EH (cell line): ENCODE measurements around the gene RCOR1.
A peak's percentile ranks its signal among the peaks of the same experiment; 100 is the strongest.
"Not testable (repeated sequence)": the region's sequence is repeated elsewhere in the genome, so short reads cannot be mapped to it uniquely, and the experiment has no call there.

Experiments
- DNase-seq: peaks from one replicate; pipeline ENCODE4 v3.0.0-alpha.2; 2015; ENCODE audit warnings: low read depth

The RCOR1 gene

DNA sequence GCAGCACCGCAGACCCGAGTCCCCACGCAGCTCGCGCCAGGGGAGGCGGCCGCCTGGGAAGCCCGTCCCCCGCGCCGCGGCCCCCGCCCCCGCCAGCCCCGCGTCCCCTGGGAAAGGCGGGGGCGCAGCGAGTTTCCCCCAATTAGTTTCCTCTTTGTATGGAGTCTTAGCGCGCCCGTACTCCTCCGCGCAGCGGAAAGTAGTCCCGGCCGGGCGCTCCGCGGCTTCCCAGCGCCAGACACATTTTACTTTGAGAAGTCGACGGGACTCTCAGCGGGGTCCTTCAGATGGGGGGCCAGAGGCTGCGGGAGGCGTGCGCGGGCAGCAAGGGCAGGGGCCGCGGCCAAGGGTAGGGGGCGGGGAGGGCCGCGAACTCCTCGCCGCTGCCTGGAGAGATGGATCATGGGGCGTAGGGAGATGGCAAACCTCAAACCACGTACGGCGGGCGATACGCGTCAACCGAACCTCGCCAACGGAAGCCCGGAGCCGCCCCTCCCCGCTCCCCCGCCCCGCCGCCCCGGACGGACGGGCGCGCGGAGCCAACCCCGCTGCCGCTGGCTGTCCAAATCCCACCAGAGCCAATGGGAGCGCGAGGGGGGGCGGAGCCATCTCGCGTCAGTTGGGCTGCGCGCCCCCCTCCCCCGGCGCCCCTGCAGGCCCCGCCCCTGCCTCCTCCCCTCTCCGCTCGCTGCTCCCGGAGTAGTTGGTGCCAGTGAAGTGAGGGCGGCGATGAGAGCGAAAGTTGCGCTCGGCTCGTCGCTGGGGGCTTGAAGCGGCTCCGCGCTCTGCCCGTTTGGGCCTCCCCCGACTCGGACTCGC, at the start of gene RCOR1:
TSS of gene RCOR1 (plus strand) at position 706 of the 819 bp plus-strand sequence. CDS start 238 bp downstream, outside the sequence.
- DNase-seq = peak; percentile 98

DNA sequence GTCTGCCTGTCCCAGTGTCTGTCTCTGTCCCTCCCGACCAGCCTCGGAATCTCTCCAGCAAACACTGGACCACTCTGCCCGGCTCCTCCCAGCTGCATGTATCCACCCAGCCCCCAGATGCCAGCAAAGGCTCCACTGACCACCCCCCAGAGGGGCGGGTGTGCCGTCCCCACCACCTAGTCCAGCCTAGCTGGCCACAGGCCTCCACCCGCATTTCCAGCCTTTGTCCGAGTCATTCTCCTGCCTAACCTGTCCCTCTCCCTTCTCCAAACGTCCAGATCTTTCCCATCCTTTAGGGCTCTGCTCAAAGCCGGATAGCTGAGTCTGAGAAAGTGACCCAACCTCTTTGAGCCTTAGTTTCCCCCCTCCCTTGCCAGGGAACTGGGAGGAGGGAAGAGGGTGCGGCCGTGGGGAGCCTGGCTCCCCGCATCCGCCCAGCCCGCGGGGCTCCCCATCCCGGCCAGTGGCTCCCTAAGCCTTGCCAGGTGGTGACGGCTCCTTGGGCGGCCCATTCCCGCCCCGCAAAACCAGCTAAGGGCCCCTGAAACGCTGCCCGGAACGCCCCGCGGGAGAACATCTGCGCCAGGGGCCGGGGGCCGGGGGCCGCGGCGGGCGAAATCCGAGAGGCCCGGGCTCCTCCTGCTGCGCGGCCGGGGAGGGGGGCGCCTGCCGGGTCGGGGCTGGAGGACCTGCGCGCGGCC, 48.3 kb upstream of the RCOR1 start:
- no peak for DNase-seq

DNA sequence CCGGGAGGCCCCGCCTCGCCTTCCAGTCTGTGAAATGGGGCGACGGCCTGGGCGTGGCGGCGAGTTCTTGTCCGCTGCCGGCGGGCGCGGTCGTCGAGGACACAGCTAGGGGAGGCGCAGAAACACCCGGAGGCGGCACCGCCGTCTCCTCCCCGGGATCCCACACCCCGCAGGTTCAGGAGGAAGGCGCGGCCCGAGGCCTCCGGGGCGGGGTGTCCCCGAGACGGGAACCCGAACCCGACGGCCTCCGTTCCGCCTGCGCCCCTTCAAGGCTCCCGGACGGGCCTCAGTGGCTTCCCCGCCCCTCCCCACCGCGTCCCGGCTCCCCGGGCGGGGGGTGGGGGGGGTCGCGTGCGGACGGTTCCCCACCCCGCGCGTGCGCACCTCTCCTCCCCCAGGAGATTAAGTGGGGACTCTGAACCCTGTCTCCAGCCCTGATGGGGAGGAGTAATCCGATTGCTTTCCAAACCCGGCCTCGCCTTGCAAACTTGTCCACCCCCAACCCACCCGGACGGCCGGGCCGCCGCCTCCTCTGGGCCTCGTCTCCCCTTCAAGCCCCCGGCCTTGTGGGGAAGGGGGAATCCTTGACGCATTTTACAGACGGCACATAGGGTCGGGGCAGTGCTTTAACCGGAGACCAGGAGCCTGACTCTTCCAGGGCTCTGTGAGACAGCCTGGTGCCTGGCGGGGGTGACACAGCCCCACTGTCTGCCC, 47.5 kb upstream of the RCOR1 start:
- DNase-seq = no peak

DNA sequence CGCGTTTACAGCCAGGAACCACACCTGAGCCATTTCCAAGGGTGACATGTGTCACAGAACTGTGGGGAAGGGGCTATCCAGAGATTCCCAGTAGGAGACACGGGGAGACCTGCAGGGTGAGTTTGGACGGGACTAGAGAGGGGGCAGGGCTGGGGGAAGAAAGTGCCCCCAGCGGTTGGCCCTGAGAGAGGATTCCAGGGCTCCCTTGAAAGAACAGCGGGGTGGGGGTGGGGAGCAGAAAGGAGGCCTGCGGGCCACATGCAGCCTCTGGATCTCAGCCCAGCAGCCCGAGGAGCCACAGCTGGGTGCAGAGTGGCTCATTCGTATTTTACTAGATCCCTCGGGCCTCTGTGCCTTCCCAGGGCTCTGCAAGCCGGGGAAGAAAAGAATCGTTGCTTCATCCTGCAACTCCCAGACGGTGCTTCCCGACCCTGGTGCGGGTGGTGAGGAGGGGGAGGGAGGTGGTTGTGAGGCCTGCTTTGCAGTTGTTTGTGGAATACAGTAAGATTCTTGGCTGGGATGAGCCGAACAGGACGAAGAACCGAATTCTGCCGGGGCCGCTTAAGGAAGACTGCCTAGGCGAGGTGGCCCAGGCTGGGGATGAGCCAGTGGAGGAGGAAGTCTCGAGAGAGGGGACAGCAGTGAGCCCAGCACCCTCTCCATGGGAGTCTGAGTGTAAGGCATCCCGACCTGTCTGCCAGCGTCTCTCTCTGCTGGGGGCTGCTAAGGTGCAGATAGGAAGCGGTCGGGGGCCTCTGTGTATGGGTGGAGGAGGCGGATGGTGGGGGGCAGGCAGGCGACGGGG, 46.8 kb upstream of the RCOR1 start:
- DNase-seq = peak; percentile 71

DNA sequence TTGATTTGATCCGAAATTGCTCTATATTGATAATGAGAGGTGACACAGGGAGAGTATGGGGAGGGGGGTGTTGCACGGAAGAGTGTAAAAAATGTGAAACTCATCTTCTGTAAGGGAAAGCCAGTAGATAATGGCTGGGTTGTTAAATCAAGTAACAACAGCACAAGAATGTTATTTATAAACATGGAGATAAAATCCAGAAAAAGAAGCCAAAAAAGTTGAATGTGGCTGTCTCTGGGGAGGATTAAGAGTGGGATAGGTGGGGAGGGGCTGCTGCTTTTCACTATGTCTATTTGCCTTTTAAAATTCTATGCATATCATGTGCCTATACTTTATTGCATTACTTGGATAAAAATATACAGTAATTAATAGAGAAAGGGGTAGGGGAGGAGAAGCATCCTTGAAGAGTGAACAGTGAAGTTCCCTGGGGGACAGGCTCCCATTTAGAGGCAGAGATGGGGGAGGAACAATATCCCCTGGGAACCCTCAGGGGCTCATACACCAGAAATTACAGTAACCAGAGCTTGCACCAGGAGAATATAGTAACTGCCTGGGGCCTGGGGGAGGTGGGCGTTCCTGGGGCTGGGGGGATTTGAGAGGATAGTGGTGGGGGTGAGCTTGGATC, 43.7 kb upstream of the RCOR1 start:
- no peak for DNase-seq

DNA sequence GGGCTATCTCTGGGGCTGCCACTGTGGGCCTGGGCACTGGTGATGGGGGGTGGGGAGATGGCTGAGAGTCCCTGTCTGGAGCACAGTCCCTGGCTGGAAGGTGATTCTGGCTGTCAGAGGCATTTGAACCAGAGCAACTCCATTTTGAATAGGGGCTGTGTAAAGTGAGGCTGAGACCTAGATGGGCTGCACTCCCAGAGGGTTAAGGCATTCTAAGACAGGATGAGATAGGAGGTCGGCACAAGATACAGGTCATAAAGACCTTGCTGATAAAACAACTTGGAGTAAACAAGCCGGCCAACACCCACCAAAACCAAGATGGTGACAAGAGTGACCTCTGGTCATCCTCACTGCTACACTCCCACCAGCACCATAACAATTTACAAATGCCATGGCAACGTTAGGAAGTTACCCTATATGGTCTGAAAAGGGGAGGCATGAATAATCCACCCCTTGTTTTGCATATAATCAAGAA, 41.5 kb upstream of the RCOR1 start:
- not testable (repeated sequence) for DNase-seq

DNA sequence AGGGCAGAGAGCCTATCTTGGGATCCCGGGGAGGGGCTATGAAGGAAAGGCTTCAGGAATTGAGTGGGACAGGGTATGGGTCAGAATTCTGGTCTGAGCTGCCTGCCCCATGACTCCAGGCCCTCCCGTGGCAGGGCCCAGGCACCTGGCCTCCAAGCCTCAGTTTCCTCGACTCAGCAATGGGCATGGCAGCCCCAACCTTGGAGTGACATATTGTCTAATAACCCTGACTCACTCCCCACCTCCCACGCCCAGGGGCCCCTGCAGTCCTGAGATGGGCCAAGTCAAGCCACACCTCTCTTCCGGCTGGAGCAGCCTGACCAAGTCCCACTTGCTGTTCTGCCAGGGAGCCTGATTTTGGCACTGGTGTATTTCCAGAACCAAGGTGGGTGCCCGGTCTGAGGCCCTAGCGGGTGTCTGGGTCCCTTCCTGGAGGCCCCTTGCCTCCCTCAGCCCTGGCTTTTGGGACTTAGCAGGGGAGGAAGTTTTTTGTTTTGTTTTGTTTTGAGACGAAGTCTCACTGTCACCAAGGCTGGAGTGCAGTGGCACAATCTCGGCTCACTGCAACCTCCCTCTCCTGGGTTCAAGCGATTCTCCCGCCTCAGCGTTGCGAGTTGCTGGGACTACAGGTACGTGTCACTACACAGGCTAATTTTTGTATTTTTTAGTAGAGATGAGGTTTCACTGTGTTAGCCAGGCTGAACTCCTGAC, 40.3 kb upstream of the RCOR1 start:
- DNase-seq = peak; percentile 41

DNA sequence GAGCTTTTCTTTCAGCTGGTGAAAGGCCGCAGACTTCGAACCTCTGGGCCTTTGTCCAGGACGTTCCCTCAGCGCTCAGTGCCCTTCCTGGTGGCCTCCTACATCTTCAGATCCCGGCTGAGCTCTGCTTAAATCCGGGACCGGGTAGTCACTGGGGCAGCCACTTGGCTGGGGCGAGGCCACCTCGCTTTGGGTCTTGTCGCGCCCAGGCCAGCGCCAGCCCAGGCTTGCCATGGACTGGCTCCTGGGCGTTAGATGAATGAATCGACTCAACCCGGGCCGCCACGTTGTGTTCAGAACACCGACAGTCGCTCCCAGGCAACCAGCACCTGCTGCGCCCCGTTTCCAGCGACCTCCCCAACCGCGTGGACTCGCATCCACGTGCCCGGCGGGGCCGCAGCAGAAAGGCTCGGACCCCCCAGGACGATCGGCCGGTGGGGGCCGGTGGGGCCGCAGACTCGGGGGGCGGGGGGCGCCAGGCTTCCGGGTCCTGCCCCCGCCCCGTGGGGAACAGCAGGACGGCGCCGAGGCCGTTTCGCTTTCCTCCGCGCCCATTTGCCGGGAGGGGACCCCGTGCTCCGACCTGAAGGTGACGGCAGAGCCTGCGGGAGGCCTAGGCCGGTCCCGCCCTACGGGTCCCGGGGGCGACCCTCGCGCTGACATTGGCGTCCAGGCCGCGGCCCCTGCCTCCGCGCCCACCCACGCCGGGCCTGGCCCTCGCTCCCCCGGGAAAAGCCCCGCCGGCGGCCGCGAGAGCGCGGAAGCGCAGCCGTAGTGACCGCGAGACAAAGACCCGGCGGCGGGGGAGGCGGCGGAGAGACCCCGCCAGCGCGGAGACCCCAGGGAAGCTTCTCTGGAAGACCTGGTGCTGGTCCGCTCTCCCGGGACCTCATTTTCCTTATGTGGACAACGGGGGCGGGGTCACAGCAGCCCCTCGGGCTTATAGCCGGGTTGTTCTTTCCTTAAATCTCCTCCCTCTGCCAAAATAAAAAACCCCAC, 37.3 kb upstream of the RCOR1 start:
- DNase-seq = peak; percentile 70

DNA sequence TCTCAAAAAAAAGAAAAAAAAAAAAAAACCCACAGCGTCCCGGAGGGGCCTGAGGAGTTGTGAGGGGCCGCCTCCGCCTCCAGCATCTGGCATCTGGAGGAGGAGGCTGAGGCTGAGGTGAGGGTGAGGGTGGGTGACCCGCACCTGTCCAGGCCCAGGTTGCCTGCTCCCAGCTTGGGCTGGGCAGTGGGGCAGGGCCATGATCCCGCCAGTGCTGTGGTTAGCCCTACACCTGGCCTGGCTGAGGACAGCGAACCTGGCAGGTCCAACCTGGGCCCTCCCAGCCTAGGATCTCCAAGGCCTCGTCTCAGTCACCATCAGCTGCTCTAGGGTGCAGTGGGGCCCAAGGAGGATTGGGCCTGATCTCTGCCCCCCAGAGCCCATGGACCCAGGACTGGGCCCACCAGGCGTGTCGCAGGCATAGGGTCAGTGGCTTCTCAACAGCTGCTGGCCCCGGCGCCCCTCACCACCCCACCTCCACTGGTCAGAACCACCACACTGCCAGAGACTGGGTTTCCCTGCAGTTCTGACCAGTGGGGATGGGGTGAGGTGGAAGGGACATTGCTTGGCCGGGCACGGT, 36.3 kb upstream of the RCOR1 start:
- no peak for DNase-seq

DNA sequence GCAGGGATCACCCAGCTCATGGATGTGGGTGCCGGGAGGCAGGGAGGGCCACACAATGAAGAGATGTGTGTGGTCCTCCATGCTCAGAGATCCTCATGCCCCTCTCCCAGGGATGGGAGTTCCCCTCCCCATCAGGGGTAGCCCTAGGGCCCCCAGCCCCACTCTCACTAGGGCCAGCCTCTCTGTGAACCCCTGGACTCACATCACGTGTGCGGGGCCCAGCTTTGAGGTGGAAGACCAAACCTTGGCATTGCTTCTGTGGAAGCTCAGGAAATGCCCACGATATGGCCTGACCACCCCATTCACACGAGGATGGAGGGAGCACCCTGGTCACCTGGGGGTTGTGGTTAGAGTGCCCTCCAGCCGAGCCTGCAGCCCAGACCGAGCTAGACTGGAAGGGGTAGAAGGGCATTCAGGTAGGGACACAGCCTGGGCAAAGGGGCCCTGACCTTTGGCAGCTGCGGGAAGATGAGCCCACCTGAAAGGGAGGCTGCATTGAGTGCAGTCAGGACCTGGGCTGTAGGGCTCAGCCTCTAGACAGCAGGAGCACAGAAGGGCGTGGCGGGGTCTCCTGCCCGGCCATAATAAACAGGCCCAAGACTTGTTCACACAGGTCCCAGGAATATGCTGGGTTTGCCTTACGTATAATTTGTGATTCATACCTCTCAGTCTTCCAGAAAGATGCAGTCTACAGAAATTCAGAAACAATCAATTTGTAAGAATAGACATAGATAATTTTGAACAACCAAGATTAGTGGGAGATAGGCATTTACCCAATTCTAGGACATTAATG, 34.8 kb upstream of the RCOR1 start:
- no peak for DNase-seq

DNA sequence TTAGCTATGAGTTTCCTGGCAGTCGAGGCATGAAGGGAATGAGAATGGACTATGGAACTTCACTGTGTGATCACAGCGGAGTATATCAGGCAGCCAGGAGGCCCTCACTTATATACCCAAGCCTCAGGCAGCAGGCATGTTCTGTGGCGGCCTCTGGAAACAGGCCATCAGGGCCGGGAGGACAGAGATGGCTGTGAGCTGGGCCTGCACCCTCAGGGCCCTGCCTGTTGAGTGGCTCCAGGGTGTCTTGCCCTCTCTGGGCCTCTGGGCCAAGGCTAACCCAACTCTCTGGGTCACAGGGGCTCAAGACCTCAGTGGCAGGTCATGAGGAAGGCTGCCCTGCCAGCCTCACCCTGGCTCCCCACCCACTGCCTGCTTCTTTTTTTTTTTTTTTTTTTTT, 33.9 kb upstream of the RCOR1 start:
- DNase-seq = no peak

DNA sequence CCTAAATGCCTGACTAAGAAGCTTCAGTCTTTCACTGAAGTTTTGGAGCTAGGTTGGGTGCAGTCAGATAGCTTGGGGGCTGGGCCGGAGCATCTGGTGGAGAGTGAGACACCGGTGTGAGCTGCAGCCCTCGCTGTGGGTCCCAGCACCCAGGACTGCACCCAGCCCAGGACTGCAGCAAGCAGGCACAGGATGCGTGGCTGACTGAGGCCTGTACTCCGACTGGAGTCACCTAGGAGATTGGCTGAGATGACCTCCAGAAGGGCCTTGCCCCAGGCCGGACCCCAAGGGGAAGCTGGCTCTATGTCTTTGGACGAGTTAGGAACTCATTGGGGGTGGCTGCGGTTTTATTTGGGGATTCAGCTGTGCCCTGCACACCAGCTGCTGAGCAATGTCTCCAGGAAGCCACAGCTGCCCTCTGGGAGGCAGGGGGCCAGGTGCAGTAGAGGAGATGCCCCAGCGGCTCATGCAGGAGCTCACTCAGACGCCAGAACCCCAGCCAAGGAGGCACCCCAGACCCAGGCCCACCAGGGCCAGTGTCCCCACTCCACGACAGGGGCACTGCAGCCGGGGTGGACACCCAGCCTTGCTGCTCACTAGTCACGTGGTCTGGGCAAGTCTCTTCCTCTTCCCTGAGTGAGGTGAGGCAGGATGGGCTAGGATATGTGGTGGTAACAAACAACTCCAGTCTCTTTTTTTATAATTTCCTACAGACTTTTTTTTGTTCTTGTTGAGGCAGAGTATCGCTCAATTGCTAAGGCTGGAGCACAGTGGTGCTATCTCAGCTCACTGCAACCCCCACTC, 31.8 kb upstream of the RCOR1 start:
- no peak for DNase-seq

DNA sequence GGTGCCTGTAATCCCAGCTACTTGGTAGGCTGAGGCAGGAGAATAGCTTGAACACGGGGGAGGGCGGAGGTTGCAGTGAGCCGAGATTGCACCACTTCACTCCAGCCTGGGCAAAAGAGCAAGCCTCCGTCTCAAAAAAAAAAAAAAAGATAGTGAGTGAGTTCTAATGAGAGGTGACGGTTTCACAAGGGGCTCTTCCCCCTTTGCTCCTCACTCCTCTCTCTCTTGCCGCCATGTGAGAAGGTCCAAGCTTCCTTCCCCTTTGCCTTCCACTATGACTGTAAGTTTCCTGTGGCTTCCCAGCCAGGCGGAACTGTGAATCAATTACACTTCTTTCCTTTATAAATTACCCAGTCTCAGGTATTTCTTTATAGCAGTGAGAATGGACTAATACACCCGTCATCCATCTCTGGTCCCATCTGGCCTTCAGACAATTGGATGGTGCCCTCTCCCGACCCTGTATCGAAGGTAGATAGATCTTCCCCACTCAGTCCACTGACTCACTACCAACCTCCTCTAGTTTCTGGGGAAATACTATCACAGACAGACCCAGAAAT, 27.0 kb upstream of the RCOR1 start:
- DNase-seq = no peak

DNA sequence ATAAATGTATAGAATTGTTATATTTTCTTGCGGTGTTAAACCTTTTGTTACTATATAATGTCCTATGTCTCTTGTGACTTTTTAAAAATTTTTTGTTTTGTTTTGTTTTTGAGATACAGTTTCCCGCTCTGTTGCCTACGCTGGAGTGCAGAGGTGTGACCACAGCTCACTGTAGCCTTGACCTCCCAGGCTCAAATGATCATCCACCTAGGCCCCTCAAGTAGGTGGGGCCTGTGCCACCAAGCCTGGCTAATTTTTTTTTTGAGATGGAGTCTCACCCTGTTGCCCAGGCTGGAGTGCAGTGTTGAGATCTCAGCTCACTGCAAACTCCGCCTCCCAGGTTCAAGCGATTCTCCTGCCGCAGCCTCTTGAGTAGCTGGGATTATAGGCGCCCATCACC, 26.5 kb upstream of the RCOR1 start:
- no peak for DNase-seq

DNA sequence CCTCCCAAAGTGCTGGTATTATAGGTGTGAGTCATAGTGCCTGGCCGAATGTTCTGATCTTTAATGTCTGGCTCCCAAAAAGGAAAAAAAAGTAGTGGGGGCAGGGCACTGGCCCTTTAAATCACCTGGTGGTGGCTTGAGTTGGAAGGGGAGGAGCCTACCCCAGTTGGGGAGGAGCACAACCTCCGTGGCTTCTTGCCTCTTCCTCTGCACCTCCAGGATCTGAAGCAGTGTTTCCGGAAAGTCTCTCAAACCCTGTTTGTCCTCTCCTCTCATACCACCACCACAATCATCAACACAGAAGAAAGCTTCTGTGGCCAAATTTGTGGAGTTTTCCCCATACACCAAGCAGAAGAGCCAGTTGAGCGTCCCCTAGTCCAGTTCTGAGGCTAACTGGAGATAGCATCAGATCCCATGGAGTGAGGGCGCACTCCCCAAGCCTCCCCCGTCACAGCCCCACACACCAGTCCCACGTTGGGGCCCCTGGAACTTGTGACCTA, 24.3 kb upstream of the RCOR1 start:
- no peak for DNase-seq

DNA sequence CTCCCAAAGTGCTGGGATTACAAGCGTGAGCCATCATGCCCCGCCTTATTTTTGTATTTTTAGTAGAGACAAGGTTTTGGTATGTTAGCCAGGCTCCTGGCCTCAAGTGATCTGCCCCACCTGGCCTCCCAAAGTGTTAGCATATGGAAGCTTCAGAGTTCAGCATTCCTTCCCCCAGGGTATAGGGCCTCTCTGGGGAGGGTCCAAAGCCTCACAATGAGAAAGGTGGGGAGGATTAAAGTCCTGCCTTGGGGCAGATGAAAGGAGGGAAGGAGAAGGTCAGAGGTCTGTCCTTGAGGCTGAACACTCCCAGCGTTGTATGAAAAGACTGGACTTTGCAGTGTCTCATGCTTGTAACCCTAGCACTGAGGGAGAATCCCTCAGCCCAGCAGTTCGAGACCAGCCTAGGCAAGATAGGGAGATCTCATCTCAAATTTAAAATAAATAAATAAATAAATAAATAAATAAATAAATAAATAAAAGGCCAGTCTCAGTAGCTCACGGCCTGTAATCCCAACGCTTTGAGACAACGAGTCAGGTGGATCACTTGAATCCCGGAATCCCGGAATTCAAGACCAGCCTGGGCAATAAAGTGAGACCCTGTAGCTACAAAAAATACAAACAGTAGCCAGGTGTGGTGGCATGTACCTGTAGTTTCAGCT, 22.0 kb upstream of the RCOR1 start:
- no peak for DNase-seq
